PC-9 (cell line): Measurements from ENCODE around the gene DGKG.

Experiments
- CTCF ChIP-seq: fragments of 200-600 bp; sonication (generic); conservative IDR thresholded peaks from 2 replicates; pipeline ENCODE4 v1.6.1; 2017; ENCODE audit warnings: mixed run types, antibody characterized with exemption, mild to moderate bottlenecking, moderate library complexity
- EZH2 ChIP-seq: fragments of 200-600 bp; sonication (generic); IDR thresholded peaks from 2 replicates; pipeline ENCODE4 v1.8.0; 2017; ENCODE audit warnings: antibody characterized with exemption, low read depth

- no peak for TF ChIP-seq CTCF
- no peak for TF ChIP-seq EZH2
Measured at GRCh38 chr3:186361762-186362536, at the start of gene DGKG.
